M059J (cell line): ENCODE measurements around the gene PSMD1. TPM values are rescaled to one million over a fixed set of nuclear protein-coding genes. Genes with fewer than 3 reads are reported as not detected.
"Not testable (repeated sequence)": the region's sequence is repeated elsewhere in the genome, so short reads cannot be mapped to it uniquely, and the experiment has no call there.

ENCODE experiments used
- DNase-seq: peaks from one replicate; pipeline ENCODE4 v3.0.0-alpha.2; 2012; ENCODE audit warnings: low read depth
- total RNA-seq: library from RNA; depleted of rRNA; stranded (reverse); fragments of >200 nt; shearing (Covaris generic); gene quantifications from 2 replicates; pipeline ENCODE4 v1.2.3, GENCODE V29; 2014; rRNA removed

Gene PSMD1
- total RNA-seq: 81.2 and 109 TPM in 2 replicates

GRCh38 chr2:231056453-231057416, at the start of gene PSMD1:
Gene PSMD1 (plus strand): TSS chr2:231056867. CDS start chr2:231057026, 159 bp downstream.
- DNase-seq: peak; percentile 84

DNA sequence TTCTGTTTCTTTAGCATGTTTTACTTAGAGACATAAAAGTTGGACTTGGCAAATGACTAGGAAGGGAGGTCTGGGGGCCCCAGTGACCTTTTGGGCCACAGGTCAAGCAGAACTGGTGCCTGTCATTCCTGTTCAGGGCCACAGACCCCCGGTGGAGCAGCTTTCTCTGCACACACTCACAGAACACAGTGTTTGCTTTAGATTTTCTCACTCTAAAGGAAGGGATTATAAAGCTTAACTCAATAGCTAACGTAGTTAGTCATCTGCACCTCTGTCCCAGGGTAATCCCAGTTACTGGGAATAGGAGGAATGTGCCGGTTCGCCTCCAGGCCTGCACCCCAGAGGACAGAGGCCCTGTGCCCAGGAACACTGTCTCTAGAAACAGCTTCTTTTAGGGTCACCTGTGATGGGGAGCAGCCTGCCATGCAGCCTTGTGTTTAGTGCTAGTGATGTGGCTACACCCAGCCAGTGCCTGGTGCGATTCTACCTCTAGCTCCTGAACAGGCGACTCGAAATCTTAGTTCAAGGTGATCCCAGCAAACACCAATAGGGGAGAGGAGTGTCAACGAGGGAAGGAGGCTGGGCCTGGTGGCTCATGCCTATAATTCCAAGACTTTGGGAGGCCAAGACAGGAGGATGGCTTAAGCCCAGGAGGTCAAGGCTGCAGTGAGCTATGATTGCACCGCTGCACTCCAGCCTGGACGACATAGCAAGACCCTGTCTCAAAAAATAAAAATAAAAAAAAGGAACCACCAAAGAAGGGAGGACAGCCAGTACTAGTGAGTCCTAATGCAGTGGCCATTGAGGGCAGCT, 49.2 kb upstream of the PSMD1 start:
- DNase-seq: no peak

DNA sequence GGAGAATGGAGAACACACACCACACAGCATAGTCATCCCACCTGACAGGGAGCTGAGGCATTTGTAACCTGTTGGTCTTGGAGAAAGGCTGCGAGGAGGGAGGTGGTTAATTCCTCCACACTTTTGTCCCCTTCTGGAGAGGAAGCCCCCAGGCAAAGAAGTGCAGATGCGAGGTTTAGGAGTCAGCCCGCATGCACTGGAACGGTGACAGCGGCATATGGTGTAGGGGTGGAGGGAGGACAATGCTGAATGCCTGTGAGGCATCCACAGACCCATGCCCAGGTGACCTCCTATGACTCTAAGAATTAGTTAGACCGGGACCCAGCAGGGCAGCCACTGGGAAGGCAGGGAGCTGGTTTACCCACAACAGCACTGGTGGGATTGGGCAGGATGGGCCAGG, 48.5 kb upstream of the PSMD1 start:
- no peak for DNase-seq

GRCh38 chr2:231009236-231009919, 47.3 kb upstream of the PSMD1 start:
- no peak for DNase-seq

GRCh38 chr2:231010201-231010730, 46.4 kb upstream of the PSMD1 start:
- DNase-seq: no peak

- no peak for DNase-seq
These were observed 45.1 kb upstream of the PSMD1 start for GRCh38 chr2:231011526-231011925.

DNA sequence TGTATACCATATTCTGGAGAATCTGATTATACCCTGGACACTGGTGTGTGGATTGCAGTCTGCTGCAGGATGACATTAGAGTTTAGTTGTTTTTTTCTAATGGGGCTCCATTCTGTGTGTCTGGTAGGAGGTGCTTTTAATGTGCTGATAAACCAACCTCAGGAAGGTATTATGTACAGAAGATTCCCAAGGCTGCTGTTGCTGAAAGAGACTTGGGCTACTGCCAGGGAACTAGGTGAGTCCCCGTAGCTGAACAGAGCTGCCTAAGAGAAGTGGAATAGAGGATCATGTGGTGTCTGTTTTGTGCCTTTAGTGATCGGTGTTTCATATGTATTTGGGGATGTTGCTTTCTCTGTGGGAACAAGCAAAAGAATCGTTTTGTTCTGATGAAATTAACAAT, 44.2 kb upstream of the PSMD1 start:
- DNase-seq: no peak

DNA sequence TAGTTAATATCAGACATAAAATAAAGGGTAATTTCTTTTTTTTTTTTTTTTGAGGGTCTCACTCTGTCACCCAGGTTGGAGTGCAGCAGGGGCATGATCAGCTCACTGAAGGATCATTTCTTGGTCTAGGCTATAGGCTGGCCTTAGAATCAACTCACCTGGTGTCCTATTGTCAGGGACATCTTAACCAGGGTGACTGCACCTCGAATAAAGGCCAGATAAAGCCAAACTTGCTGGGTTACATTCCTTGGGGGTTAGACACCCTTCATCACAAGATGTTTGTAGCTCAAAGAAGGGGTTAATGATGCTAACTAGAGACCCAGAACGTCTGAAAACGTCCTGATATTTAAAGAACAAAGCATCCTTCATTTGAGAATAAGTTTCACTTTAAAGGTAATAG, 42.8 kb upstream of the PSMD1 start:
- no peak for DNase-seq

- DNase-seq: no peak
These were observed 41.2 kb upstream of the PSMD1 start for GRCh38 chr2:231015478-231015877.

GRCh38 chr2:231015926-231016325, 40.7 kb upstream of the PSMD1 start:
- no peak for DNase-seq

GRCh38 chr2:231016566-231017230, 40.0 kb upstream of the PSMD1 start:
- DNase-seq: no peak

GRCh38 chr2:231017231-231017598, 39.5 kb upstream of the PSMD1 start:
- peak; percentile 20 for DNase-seq

DNA sequence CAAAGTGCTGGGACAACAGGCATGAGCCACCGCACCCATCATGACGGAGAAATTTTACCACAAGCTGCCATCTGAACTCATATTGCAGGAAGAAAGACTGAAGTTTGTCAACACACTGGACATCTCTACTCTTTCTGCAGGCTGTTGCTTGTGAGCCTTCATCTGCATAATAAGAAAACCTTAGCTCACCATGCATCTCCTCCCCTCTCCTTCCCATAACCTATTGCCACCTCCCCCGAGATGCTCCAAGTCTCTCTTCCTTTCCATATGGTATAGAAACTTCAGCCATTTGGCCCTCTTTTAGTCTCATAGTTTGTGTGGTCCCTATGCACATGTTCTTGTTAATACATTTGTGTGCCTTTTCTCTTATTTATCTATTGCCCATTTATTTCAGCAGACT, 38.5 kb upstream of the PSMD1 start:
- no peak for DNase-seq

- DNase-seq: not testable (repeated sequence)
These were observed 31.6 kb upstream of the PSMD1 start for GRCh38 chr2:231025059-231025458.

DNA sequence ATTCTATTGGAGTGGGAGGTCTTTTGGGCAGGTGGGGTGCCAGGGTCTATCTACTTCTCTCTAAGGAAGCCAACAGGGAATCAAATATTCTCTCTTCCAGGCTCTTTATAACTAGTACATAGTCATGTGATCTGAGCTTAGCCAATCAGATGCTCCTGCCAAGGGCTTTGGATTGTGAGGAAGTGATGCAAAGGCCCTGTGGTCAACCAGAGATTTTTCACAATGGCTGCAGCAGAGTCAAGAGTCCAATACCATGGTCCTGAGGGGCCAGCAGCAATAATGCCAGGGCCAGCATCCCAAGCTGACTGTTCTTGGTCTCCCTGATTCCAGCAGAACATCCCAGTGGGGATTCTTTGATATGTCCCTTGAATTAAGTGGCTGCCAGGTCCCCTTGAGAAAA, 27.8 kb upstream of the PSMD1 start:
- DNase-seq: no peak

- no peak for DNase-seq
These were observed 27.1 kb upstream of the PSMD1 start for GRCh38 chr2:231029563-231029962.

DNA sequence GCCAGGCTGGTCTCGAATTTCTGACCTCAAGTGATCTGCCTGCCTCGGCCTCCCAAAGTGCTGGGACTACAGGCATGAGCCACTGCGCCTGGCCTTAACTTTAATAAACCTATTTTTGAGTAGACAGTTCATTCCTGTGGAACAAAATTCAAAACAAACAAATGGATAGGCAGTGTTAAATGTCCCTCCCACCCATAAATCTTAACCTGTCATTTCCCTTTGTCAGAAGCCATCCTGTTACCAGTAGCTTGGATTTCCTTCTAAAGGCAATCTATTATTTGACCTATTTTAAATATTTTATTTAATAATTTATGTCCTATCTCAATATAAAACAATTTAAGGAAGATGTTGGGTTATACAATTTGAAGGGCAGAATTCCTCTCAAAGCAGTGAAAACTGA, 25.9 kb upstream of the PSMD1 start:
- no peak for DNase-seq

- DNase-seq: no peak
These were observed 24.0 kb upstream of the PSMD1 start for GRCh38 chr2:231032575-231033140.

DNA sequence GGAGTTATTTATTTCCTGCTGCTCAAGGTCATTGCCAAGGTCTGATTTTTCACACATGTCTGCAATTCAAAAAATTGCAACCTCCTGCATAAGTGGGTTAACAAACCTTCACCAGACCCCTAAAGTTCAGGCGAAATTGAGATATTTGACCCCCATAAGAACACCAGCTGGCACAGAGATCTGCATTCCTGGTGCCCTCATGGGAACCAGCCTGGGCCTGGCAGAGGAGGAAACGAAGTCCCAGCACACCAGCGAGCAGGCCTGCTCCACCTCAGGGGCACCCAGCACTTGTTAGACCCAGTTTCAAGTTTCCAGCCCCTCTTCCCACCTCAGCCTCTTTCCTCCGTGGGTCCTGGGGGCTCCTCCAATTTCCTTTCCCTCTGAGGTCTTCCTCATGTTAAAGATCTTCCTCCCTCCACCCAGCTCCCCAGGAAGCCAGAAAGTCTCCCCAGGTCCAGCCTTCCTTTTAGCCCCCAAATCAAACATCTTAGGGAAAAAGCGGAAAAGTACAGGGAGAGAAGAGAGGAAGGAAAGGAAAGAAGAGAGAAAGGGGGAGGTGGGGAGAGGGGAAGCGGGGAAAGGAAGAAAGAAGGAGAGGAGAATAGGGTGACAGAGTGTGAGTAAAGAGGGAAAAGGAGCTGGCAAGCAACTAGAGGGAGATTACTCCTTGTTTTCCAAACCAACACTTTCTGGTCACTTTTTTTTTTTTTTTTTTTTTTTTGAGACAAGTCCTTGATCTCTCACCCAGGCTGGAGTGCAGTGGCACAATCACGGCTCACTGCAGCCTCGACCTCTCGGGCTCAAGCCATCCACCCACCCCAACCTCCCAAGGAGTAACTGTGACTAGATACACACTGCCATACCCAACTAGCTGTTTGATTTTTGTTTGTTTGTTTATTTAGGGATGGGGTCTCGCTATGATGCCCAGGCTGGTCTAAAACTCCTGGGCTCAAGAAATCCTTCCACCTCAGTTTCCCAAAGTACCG, 23.2 kb upstream of the PSMD1 start:
- DNase-seq: no peak
